ENCODE results near the gene TSPAN18.

DNA sequence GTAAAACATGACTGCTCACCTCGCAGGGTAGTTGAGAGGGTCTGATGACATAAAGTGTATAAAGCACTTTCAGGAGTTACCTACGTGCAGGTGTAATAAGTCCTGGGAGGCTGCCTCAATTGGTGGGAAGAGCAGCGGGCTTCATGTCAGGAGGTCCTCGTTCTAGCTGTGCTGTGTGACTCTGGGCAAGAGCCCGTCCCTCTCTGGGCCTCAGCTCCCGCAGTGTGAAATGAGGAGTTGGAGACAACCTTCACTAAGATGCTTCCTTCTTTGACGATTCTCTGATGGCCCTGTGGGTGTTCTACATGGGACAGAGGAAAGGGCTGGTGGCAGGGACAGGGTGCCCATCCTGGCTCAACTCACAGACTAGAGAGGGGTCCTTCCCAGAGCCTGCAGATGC lies 166.1 kb downstream of the TSPAN18 start:
- TF ChIP-seq, protein P1, sequence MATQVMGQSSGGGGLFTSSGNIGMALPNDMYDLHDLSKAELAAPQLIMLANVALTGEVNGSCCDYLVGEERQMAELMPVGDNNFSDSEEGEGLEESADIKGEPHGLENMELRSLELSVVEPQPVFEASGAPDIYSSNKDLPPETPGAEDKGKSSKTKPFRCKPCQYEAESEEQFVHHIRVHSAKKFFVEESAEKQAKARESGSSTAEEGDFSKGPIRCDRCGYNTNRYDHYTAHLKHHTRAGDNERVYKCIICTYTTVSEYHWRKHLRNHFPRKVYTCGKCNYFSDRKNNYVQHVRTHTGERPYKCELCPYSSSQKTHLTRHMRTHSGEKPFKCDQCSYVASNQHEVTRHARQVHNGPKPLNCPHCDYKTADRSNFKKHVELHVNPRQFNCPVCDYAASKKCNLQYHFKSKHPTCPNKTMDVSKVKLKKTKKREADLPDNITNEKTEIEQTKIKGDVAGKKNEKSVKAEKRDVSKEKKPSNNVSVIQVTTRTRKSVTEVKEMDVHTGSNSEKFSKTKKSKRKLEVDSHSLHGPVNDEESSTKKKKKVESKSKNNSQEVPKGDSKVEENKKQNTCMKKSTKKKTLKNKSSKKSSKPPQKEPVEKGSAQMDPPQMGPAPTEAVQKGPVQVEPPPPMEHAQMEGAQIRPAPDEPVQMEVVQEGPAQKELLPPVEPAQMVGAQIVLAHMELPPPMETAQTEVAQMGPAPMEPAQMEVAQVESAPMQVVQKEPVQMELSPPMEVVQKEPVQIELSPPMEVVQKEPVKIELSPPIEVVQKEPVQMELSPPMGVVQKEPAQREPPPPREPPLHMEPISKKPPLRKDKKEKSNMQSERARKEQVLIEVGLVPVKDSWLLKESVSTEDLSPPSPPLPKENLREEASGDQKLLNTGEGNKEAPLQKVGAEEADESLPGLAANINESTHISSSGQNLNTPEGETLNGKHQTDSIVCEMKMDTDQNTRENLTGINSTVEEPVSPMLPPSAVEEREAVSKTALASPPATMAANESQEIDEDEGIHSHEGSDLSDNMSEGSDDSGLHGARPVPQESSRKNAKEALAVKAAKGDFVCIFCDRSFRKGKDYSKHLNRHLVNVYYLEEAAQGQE (tag by site-specific recombination; IDR thresholded peaks at IDR 0.05): no peak
- TF ChIP-seq ZSCAN23 (tag by site-specific recombination; IDR thresholded peaks at IDR 0.05): no peak
- no peak for TF ChIP-seq ZNF433 (tag by site-specific recombination; IDR thresholded peaks at IDR 0.05; ENCODE audit: low read depth)
- no peak for TF ChIP-seq ZBTB49 (tag by site-specific recombination; IDR thresholded peaks at IDR 0.05; ENCODE audit: low read depth)
- TF ChIP-seq ZNF610 (tag by site-specific recombination; IDR thresholded peaks at IDR 0.05; ENCODE audit: borderline replicate concordance): no peak
- TF ChIP-seq, protein P2, sequence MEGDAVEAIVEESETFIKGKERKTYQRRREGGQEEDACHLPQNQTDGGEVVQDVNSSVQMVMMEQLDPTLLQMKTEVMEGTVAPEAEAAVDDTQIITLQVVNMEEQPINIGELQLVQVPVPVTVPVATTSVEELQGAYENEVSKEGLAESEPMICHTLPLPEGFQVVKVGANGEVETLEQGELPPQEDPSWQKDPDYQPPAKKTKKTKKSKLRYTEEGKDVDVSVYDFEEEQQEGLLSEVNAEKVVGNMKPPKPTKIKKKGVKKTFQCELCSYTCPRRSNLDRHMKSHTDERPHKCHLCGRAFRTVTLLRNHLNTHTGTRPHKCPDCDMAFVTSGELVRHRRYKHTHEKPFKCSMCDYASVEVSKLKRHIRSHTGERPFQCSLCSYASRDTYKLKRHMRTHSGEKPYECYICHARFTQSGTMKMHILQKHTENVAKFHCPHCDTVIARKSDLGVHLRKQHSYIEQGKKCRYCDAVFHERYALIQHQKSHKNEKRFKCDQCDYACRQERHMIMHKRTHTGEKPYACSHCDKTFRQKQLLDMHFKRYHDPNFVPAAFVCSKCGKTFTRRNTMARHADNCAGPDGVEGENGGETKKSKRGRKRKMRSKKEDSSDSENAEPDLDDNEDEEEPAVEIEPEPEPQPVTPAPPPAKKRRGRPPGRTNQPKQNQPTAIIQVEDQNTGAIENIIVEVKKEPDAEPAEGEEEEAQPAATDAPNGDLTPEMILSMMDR (tag by site-specific recombination; IDR thresholded peaks at IDR 0.05): no peak
- TF ChIP-seq WT1 (tag by site-specific recombination; IDR thresholded peaks at IDR 0.05): no peak
- TF ChIP-seq ZSCAN5A (tag by site-specific recombination; IDR thresholded peaks at IDR 0.05): no peak
- no peak for TF ChIP-seq ZNF112 (tag by site-specific recombination; IDR thresholded peaks at IDR 0.05)
- TF ChIP-seq ZNF121 (tag by site-specific recombination; IDR thresholded peaks at IDR 0.05): no peak
